IPS-20b (cell line): ENCODE measurements around the gene GRM8.

ENCODE experiments used
- H3K27ac ChIP-seq: one replicate; pipeline ENCODE4 v1.5.1; 2013; ENCODE audit warnings: low read length
- H3K27me3 ChIP-seq: 2 replicates; pipeline ENCODE4 v1.6.1; 2013; ENCODE audit warnings: mild to moderate bottlenecking, low read length, inconsistent platforms; ENCODE audit not compliant: insufficient read depth
- H3K36me3 ChIP-seq: 2 replicates; pipeline ENCODE4 v1.6.1; 2013; ENCODE audit warnings: low read depth, mild to moderate bottlenecking, inconsistent platforms, low read length, moderate library complexity; ENCODE audit not compliant: insufficient read depth
- H3K4me1 ChIP-seq: 2 replicates; pipeline ENCODE4 v1.6.1; 2013; ENCODE audit warnings: mild to moderate bottlenecking, control low read depth, inconsistent platforms, low read length, moderate library complexity; ENCODE audit not compliant: insufficient read depth
- H3K4me3 ChIP-seq: 2 replicates; pipeline ENCODE4 v1.5.1; 2013; ENCODE audit warnings: mild to moderate bottlenecking, low read length, inconsistent platforms
- H3K9ac ChIP-seq: 2 replicates; pipeline ENCODE4 v1.6.1; 2013; ENCODE audit warnings: low read depth, mild to moderate bottlenecking, inconsistent platforms, low read length, moderate library complexity
- H3K9me3 ChIP-seq: 2 replicates; pipeline ENCODE4 v1.6.1; 2013; ENCODE audit warnings: mild to moderate bottlenecking, low read depth, low read length, inconsistent platforms; ENCODE audit not compliant: insufficient read depth

The GRM8 gene

GRCh38 chr7:126533715-126534114 lies 719.0 kb downstream of the GRM8 start:
- Histone ChIP-seq H3K4me1 (0 out of 2 replicates have a peak, but pooled peaks cover 12% of the 10 kb centered on the region), H3K4me3 (no peak overlapping the region), H3K36me3 (no peaks in the 10 kb centered on the region), H3K27me3 (no peaks in the 10 kb centered on the region), H3K9me3 (no peaks in the 10 kb centered on the region), H3K27ac (no peak overlapping the region), H3K9ac (no peak overlapping the region)

DNA sequence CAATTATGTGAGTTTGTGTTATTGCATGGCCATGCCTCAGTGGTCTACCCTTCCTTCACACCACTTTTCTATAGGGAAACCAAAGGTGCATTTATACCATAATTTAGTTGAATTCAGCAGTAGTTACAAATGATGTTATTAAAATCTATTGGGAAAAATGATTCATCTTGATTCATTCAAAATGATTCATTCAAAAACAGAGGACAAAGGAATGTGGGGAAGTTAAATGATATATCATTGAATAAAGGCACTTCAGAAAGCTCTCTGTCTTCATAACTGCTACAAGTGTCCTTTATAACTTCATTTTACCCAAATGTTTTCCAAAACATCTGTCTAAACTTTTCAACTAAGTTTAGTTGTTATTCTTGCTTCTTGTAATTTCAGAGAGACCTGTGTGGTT lies 722.9 kb downstream of the GRM8 start:
- Histone ChIP-seq H3K9me3 (no peaks in the 10 kb centered on the region), H3K4me3 (no peak overlapping the region), H3K27ac (no peak overlapping the region), H3K9ac (no peak overlapping the region), H3K27me3 (no peaks in the 10 kb centered on the region), H3K36me3 (no peaks in the 10 kb centered on the region), H3K4me1 (peaks cover 22% of the 10 kb centered on the region; the same call in 1 of the 2 replicates)

GRCh38 chr7:126529254-126529653 lies 723.5 kb downstream of the GRM8 start:
- peaks cover 22% of the 10 kb centered on the region; the same call in 1 of the 2 replicates for H3K4me1 ChIP-seq
- H3K36me3 ChIP-seq, result no peaks in the 10 kb centered on the region
- H3K4me3 ChIP-seq, result no peak overlapping the region
- H3K9me3 ChIP-seq, result no peaks in the 10 kb centered on the region
- no peak overlapping the region for H3K27ac ChIP-seq
- no peaks in the 10 kb centered on the region for H3K27me3 ChIP-seq
- no peak overlapping the region for H3K9ac ChIP-seq

GRCh38 chr7:126525906-126526305 lies 726.8 kb downstream of the GRM8 start:
- Histone ChIP-seq H3K27ac (no peak overlapping the region), H3K27me3 (no peaks in the 10 kb centered on the region), H3K4me3 (no peak overlapping the region), H3K4me1 (peaks cover 10% of the 10 kb centered on the region; the same call in 1 of the 2 replicates), H3K9me3 (no peaks in the 10 kb centered on the region), H3K36me3 (no peaks in the 10 kb centered on the region), H3K9ac (no peak overlapping the region)

DNA sequence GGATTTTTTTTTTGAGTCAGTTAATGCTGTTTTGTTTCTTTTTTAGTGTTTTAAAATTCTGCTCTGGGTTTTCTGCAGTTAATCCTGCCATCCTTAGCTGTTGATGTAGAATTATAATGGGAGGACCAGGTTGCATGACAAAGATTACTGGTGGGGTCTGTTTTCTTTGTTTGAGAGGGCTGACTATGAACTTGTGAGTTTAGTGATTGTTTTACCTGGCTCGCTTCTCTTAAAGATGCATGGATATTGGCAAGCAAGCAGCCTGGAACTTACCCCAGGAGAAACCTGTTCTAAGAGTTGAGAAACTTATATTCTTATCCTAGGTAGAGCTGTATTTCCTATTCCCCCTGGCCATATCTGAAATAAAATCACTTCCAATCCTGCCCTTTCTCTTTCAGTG lies 727.8 kb downstream of the GRM8 start:
- no peak overlapping the region for H3K27ac ChIP-seq
- H3K9ac ChIP-seq, result no peak overlapping the region
- H3K9me3 ChIP-seq, result no peaks in the 10 kb centered on the region
- H3K27me3 ChIP-seq, result no peaks in the 10 kb centered on the region
- no peaks in the 10 kb centered on the region for H3K36me3 ChIP-seq
- peaks cover 10% of the 10 kb centered on the region; the same call in 1 of the 2 replicates for H3K4me1 ChIP-seq
- no peak overlapping the region for H3K4me3 ChIP-seq

DNA sequence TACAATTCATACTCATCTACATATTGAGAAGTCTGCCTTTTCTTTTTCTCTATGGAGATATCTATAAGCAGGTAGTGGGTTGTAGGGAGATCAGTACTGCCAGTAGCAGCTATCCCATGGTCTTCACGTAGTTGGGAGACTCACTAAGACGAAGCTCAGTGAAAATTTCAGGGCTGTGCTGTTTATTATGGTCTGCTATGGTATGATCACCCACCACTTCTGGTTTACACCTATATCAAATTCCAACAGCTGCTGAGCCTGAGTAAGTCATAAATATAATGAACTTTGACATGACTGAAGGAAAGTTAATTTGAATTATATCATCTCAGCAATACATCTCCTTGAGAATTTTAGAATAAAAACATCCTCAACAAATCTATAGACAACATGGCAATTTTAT lies 741.7 kb downstream of the GRM8 start:
- Histone ChIP-seq H3K9ac (no peak overlapping the region), H3K4me3 (no peak overlapping the region), H3K4me1 (no peaks in the 10 kb centered on the region), H3K27ac (no peak overlapping the region), H3K27me3 (no peaks in the 10 kb centered on the region), H3K36me3 (no peaks in the 10 kb centered on the region), H3K9me3 (no peaks in the 10 kb centered on the region)

GRCh38 chr7:126501617-126502016 lies 751.1 kb downstream of the GRM8 start:
- H3K36me3 ChIP-seq, result no peaks in the 10 kb centered on the region
- H3K27me3 ChIP-seq, result no peaks in the 10 kb centered on the region
- H3K4me1 ChIP-seq, result no peaks in the 10 kb centered on the region
- H3K27ac ChIP-seq, result no peak overlapping the region
- no peaks in the 10 kb centered on the region for H3K9me3 ChIP-seq
- H3K9ac ChIP-seq, result no peak overlapping the region
- no peak overlapping the region for H3K4me3 ChIP-seq

DNA sequence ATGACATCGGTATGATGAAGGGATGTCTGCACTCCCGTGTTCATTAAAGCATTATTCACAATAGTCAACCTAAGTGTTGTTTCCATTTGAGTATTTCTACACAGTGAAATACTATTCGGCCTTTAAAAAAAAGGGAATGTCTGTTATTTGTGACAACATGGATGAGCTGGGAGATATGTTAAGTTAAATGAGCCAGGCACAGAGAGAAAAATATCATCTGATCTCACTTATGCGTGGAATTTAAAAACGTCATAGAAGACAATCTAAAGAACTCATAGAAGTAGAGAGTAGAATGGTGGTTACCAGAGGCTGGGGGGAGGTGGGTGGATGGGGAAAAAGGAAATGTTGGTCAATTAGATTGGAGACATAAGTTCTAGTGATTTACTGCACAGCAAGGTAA lies 753.3 kb downstream of the GRM8 start:
- no peaks in the 10 kb centered on the region for H3K27me3 ChIP-seq
- H3K4me1 ChIP-seq, result no peaks in the 10 kb centered on the region
- no peaks in the 10 kb centered on the region for H3K36me3 ChIP-seq
- no peak overlapping the region for H3K27ac ChIP-seq
- H3K9ac ChIP-seq, result no peak overlapping the region
- no peak overlapping the region for H3K4me3 ChIP-seq
- no peaks in the 10 kb centered on the region for H3K9me3 ChIP-seq

DNA sequence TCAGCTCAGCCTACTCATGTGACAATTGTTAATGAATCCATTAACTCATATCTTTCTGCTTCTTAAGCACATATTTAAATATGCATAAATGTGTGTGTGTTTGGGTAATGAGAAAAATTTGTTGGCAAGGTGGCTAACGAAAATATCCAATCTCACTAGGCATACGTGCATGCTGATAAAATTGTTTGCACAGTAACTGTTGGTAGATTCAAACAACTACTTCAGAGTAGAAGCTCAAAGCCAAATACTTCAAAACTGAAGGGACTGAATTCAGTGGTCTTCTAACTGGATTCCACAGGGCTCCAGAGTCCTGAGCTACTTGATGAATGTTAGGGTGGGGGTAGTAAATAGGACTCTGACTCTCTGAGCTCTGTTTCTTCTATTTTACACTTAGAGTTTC lies 757.0 kb downstream of the GRM8 start:
- no peaks in the 10 kb centered on the region for H3K36me3 ChIP-seq
- H3K9ac ChIP-seq, result no peak overlapping the region
- H3K4me1 ChIP-seq, result no peaks in the 10 kb centered on the region
- H3K9me3 ChIP-seq, result no peaks in the 10 kb centered on the region
- H3K27ac ChIP-seq, result no peak overlapping the region
- H3K27me3 ChIP-seq, result no peaks in the 10 kb centered on the region
- H3K4me3 ChIP-seq, result no peak overlapping the region

GRCh38 chr7:126495001-126495400 lies 757.7 kb downstream of the GRM8 start:
- H3K4me1 ChIP-seq, result no peaks in the 10 kb centered on the region
- H3K27me3 ChIP-seq, result no peaks in the 10 kb centered on the region
- no peak overlapping the region for H3K27ac ChIP-seq
- H3K36me3 ChIP-seq, result no peaks in the 10 kb centered on the region
- H3K9me3 ChIP-seq, result no peaks in the 10 kb centered on the region
- no peak overlapping the region for H3K4me3 ChIP-seq
- H3K9ac ChIP-seq, result no peak overlapping the region

GRCh38 chr7:126493801-126494200 lies 758.9 kb downstream of the GRM8 start:
- Histone ChIP-seq H3K4me1 (no peaks in the 10 kb centered on the region), H3K36me3 (no peaks in the 10 kb centered on the region), H3K4me3 (no peak overlapping the region)

DNA sequence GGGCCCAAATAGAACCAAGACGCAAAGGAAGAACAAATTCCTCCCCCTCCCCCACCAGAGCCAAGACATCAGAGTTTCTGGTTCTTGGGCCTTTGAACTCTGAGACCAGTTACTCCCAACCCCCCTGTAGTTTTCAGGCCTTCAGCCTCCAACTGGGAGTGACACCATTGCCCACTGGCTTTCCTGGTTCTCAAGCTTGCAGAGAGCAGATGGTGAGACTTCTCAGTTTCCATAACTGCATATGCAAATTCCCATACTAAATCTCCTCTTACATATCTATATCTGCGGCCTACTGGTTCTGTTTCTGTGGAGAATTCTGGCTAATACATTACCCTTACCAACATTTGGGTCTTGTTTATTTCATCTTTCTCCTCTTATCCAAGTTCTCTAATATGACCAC lies 762.9 kb downstream of the GRM8 start:
- no peaks in the 10 kb centered on the region for H3K4me1 ChIP-seq
- H3K27me3 ChIP-seq, result no peaks in the 10 kb centered on the region
- H3K9me3 ChIP-seq, result no peaks in the 10 kb centered on the region
- no peak overlapping the region for H3K4me3 ChIP-seq
- no peaks in the 10 kb centered on the region for H3K36me3 ChIP-seq
- H3K27ac ChIP-seq, result no peak overlapping the region
- H3K9ac ChIP-seq, result no peak overlapping the region

More at GRCh38 chr7:126493801-126494200, 758.9 kb downstream of the GRM8 start:
- Histone ChIP-seq H3K9me3 (no peaks in the 10 kb centered on the region), H3K9ac (no peak overlapping the region), H3K27me3 (no peaks in the 10 kb centered on the region), H3K27ac (no peak overlapping the region)
